Erythroblast (primary cell): ENCODE measurements around the gene ZCCHC14.
"Not testable (repeated sequence)": the region's sequence is repeated elsewhere in the genome, so short reads cannot be mapped to it uniquely, and the experiment has no call there.

Experiments
- GATA1 ChIP-seq: IDR thresholded peaks from 2 replicates; pipeline ENCODE4 v1.6.1; 2011; ENCODE audit warnings: low read depth, mild to moderate bottlenecking, control low read depth, low read length, moderate library complexity
- POLR2A ChIP-seq: IDR thresholded peaks from 2 replicates; pipeline ENCODE4 v1.6.1; 2011; ENCODE audit warnings: mild to moderate bottlenecking, low read length

DNA sequence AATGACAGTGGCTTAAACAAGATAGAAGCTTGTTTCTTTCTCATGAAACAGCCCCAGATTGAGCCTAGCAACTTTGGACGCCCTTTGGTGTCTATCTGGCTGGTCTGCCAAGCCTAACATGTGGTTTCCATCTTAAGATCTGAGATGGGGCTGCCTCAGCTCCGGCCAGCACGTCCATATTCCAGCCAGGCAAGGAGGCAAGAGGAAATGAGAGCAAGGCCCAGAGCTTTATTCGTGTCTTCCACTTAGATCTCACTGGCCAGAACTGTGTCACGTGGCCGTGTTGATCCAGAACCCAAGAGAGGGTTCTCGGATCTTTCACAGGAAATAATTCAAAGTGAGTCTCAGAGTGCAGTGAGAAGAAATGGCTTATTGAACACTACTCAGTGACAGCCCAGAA is 28.9 kb upstream of the ZCCHC14 start:
- not testable (repeated sequence) for TF ChIP-seq POLR2A, GATA1
